HG03025 (cell line): ENCODE measurements around the gene PHF24.
"Not testable (repeated sequence)": the region's sequence is repeated elsewhere in the genome, so short reads cannot be mapped to it uniquely, and the experiment has no call there.

Experiments
- ATAC-seq: cut with Tn5 transposase; IDR thresholded peaks from one replicate; pipeline ENCODE4 v1.9.1; 2021; ENCODE audit warnings: mild to moderate bottlenecking, moderate library complexity; ENCODE audit not compliant: unreplicated experiment, low FRiP score

PHF24 gene

GRCh38 chr9:34957492-34958410 lies at the start of gene PHF24:
PHF24 (plus strand) TSS chr9:34958285; CDS start chr9:34971299, 13,014 bp downstream.
- no peak for ATAC-seq

DNA sequence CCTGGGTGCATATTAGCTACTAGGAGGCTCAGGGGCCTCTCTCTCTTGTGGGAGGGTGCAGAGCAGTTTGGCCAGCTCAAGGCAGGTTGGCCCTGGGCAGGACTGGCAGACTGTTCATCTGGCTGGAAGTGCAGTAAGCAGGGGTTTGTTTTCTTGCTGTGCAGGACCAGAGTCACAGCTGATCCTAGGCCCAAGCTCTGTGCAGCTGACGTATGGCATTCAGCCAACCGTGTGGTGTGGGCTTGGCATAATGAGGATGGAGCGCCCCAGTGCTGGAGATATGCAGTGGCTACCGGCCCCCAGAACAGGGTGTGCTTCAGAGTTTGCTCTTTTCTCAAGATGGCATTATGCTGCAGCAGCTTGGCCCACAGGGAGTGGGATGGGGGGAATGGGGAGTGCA lies 31.0 kb upstream of the PHF24 start:
- no peak for ATAC-seq

- ATAC-seq = no peak
These were observed 29.2 kb upstream of the PHF24 start for GRCh38 chr9:34928921-34929320.

- ATAC-seq = no peak
These were observed 28.5 kb upstream of the PHF24 start for GRCh38 chr9:34929506-34930102.

- not testable (repeated sequence) for ATAC-seq
These were observed 18.1 kb upstream of the PHF24 start for GRCh38 chr9:34939989-34940388.

DNA sequence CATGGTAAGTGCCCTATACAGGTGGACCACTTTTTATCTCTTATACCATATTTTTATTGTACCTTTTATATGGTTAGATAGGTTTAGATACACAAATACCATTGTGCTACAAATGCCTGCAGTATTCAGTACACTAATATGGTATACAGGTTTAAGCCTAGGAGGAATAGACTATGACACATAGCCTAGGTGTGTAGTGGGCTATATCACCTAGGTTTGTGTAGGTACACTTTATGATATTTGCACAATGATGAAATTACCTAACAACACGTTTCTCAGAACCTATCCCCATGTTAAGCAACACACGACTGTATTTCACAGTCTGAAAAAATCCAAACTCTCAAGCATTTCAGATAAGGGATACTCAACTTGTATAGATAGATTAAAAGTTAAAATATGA lies 9.6 kb upstream of the PHF24 start:
- no peak for ATAC-seq

DNA sequence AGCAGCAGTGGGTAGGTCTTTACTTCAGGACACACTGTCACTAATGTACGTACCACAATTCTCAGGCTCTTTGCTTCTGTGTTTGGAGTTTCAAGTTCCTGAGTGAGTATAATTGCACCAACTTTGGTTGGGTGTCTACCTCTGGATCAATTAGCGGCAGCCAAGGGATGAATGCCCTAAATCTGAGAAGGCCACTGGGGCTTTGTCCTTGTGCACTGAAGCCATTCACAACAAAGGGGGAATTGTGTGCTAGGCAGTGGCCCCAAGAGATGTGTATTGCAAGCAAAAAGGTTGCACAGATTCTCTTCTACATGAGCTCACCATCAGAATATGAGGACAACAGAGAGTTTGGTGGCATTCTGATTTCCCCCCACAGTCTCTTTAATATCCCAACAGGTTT lies 3.9 kb upstream of the PHF24 start:
- ATAC-seq = no peak

GRCh38 chr9:34956066-34956465 lies 2.0 kb upstream of the PHF24 start:
- not testable (repeated sequence) for ATAC-seq

DNA sequence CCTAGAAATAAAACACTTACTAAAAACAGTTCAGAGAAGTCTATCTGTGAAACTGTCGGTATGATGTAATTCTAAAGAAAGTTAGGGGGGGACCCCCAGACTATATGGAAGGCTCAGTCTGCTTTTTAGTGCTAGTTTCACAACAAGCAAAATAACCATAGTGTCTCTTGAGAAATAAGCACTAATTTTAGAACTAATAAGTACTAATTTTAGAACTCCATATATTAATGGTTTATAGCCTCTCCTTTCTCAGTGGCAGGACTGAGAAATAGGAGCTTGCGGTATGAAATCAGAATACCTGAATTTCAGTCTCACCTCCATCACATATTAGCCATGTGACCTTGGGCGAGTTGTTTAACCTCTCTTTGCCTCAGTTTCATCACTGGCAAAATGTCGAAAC lies 1.4 kb upstream of the PHF24 start:
- ATAC-seq = no peak

GRCh38 chr9:34958411-34958982 lies 412 bp downstream of the PHF24 start:
- ATAC-seq = no peak

DNA sequence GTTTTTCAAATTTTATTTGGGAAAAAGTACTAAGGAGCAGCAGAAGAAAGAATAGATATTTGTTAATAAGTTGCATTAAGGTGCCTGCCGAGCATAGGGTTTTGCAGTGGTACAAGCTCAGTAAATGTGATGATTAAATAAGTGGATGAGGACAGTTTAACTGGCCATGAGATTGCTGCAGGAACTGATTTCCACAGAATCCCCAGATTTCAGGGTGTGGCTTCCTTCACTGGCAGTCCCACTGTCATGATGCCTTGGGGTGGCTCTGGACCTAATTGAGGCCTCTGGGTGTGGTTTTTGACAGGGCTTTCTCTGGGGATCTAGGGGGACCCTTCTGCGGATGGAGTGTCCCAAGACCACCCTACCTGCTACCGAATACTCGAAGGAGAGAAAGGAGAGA lies 1.4 kb downstream of the PHF24 start:
- ATAC-seq = no peak

DNA sequence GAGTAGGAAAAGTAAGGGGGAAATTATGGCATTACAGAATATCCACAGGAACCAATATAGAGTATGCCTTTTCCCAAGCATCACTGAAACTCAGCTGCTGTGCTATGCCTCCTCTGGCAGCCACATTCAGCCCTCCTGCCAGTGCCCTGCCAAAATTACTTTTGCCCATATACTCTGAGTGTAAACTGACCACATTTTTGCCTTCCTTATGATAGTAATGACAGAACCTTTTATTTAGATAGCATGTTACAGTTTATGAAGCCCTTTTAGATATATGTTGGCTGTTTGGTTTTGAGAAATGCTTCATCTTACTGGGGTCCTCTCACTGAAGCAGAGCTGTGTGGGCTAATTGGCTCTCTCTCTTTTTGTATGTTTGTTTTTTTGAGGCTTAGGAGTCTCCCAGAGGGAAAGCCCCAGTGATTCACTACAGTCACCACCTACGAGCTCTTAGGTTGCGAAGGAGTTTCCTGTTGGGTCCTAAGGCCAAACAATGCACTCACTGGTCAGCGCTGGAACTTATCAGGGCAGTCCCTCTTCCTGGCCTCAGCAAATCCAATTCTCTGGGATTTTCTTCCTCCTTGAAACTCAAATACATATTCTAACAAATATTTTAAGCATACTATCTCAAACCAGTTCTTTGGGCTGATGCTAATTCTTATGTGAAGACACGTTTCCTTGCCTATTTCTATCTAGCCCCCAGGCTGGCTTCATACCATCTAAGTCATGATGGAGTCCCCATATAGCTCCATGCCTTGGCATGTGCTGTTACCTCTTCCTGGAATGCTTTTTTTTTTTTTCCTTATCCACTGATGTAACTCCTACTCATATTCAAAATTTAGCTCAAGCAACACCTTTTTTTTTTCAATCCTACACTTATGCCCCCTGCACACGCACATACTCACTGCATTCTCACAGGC lies 3.7 kb downstream of the PHF24 start:
- ATAC-seq = no peak

DNA sequence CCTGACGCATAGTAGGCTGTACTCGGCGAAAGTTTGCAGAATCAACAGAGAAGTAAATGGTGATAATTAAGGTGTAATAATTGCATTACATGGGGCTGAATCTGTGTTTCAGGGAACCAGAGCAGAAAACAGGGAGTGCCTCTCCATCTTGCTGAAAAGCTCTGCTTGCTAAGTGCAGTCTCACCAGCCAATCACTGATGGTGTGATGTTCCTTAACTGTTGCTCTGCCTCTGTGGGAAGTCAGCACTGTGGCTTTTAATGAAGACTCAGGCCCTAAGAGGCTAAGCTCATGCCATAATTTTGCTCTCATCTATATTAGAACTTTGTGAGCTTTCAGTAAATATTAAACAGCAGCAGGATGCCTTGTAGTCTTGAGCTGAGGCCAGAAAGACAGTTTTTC lies 4.5 kb downstream of the PHF24 start:
- ATAC-seq = no peak

GRCh38 chr9:34963552-34963951 lies 5.5 kb downstream of the PHF24 start:
- no peak for ATAC-seq

DNA sequence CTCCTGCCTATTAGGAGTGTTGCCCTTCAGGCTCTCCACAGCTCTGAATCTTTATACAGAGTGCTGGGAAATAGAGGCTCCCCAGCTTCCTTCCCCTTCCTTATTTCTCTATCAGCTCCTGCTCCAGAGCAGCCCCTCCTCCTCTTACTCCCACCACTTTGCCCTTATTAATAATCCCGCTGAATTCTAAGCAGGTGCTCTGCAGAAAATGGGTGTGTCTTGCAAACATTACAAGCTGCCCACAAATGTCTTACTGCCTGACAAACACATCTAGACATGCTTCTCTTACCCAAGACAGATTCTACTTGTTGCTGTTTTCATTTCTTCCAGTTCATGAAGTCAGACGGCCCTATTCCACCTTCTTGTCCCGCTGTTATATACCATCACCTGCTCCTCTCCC lies 6.4 kb downstream of the PHF24 start:
- ATAC-seq = no peak

DNA sequence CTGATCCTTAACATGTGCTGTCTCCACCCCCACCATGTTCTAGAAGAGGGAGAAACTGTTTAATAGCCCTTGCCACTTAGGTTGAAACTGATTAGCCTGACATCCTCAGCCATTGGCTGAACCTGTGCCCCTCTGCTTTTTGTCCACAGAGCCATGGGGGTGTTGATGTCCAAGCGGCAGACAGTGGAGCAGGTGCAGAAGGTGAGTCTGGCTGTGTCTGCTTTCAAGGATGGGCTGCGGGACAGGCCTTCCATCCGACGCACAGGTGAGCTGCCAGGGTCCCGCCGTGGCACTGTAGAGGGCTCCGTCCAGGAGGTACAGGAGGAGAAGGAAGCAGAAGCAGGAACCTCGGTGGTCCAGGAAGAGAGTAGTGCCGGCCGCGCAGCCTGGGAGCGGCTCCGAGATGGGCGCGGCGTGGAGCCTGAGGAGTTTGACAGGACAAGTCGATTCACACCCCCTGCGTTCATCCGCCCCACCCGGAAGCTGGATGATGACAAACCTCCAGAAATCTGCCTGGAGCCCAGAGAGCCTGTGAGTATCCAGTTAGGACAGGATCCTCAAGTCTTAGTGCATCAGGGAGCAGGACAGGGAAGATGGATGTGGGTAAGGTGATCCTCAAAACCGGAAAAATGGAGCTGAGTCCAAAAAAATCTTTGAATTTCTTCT lies 13.2 kb downstream of the PHF24 start:
- ATAC-seq = no peak

GRCh38 chr9:34974664-34975063 lies 16.6 kb downstream of the PHF24 start:
- no peak for ATAC-seq

- ATAC-seq = no peak
These were observed 18.4 kb downstream of the PHF24 start for GRCh38 chr9:34976441-34976840.

DNA sequence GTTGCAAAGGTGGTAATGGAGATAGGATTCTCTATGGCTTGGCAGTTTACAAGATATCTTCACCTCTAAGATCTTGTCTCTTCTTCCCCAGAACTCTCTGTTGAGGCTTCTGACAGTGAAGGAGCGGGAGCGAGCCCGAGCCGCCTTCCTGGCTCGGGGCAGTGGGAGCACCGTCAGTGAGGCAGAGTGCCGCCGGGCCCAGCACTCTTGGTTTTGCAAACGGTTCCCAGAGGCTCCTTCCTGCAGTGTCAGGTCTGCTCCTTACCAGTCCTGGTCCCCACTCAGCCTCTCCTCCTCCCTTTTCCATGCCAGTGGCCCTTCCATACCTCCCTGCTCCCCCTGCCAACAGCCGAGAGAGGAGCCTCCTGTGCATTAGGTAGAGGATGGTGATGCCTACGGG lies 18.9 kb downstream of the PHF24 start:
- ATAC-seq = no peak

- no peak for ATAC-seq
These were observed 22.2 kb downstream of the PHF24 start for GRCh38 chr9:34980181-34980761.
